ENCODE data around the gene CASP3. TPM values are rescaled to one million over a fixed set of nuclear protein-coding genes. Genes with fewer than 3 reads are reported as not detected.
"Not testable (repeated sequence)": the region's sequence is repeated elsewhere in the genome, so short reads cannot be mapped to it uniquely, and the experiment has no call there.

The CASP3 gene
- total and polyA plus RNA-seq, 2 donors (not counting 1 experiment from before 2014, with no cell fraction given), result 7.9 to 15.8 TPM

GRCh38 chr4:184662236-184662635, 13.0 kb upstream of the CASP3 start:
- no peak overlapping the region for H3K4me2 ChIP-seq (replicated peaks; ENCODE audit: low read depth, low read length, poor library complexity, severe bottlenecking)
- no peaks in the 10 kb centered on the region for H3K27me3 ChIP-seq (replicated peaks in 1 of 4; ENCODE audit: control extremely low read depth in 1 of 4, control insufficient read depth in 3 of 4, insufficient read depth in 4 of 4, low read length in 3 of 4)
- TF ChIP-seq EZH2 (IDR thresholded peaks at IDR 0.05; ENCODE audit: borderline replicate concordance, insufficient read depth, low read depth, low read length, poor library complexity, severe bottlenecking), result no peak
- TF ChIP-seq, protein P1, sequence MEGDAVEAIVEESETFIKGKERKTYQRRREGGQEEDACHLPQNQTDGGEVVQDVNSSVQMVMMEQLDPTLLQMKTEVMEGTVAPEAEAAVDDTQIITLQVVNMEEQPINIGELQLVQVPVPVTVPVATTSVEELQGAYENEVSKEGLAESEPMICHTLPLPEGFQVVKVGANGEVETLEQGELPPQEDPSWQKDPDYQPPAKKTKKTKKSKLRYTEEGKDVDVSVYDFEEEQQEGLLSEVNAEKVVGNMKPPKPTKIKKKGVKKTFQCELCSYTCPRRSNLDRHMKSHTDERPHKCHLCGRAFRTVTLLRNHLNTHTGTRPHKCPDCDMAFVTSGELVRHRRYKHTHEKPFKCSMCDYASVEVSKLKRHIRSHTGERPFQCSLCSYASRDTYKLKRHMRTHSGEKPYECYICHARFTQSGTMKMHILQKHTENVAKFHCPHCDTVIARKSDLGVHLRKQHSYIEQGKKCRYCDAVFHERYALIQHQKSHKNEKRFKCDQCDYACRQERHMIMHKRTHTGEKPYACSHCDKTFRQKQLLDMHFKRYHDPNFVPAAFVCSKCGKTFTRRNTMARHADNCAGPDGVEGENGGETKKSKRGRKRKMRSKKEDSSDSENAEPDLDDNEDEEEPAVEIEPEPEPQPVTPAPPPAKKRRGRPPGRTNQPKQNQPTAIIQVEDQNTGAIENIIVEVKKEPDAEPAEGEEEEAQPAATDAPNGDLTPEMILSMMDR (IDR thresholded peaks at IDR 0.05), result no peak
- no peak overlapping the region for H3K27ac ChIP-seq (ENCODE audit: low read length in 2 of 2)
- Mint-ChIP-seq H3K4me3 (no peak overlapping the region), H3K4me1 (peaks cover 5% of the 10 kb centered on the region), H3K27ac (no peak overlapping the region), H3K27me3 (no peaks in the 10 kb centered on the region), H3K9me3 (ENCODE audit: insufficient read depth) (no peaks in the 10 kb centered on the region)
- ATAC-seq (ENCODE audit: low read depth) (no peak), DNase-seq (no peak)
- H3K4me3 ChIP-seq (ENCODE audit: control extremely low read depth in 1 of 5, extremely low read depth in 1 of 5, insufficient read depth in 1 of 5, low read depth in 2 of 5, low read length in 4 of 5), result no peak overlapping the region
- no peaks in the 10 kb centered on the region for H4K20me1 ChIP-seq (ENCODE audit: control insufficient read depth, insufficient read depth, low read length, poor library complexity, severe bottlenecking)
- intact Hi-C loops (cut with micrococcal nuclease), result no loop called here
- H2AFZ ChIP-seq (ENCODE audit: insufficient read depth, low read depth, low read length, poor library complexity, severe bottlenecking), result no peak overlapping the region
- no peaks in the 10 kb centered on the region for H3K9me3 ChIP-seq (ENCODE audit: control extremely low read depth in 1 of 3, control insufficient read depth in 2 of 3, insufficient read depth in 1 of 3, low read length in 2 of 3)
- ChIA-PET CTCF (interaction anchor here (1.0 to 1.4 kb wide), 3 partner anchors 8 to 398 kb away, joined by 3 to 4 read pairs (median 3); no protein-coding TSS in a partner anchor), POLR2A (no interaction called here)
- H3K9ac ChIP-seq (ENCODE audit: low read length), result no peak overlapping the region
- H3K79me2 ChIP-seq (ENCODE audit: control insufficient read depth, insufficient read depth, low read length), result no peaks in the 10 kb centered on the region
- peaks cover 4 to 7% of the 10 kb centered on the region in 2 experiments for H3K36me3 ChIP-seq (replicated peaks in 1 of 2; ENCODE audit: control extremely low read depth in 1 of 2, control insufficient read depth in 1 of 2, extremely low read depth in 1 of 2, insufficient read depth in 2 of 2, low read length in 1 of 2)
- peaks cover 0 to under 1% of the 10 kb centered on the region in 2 donors for H3K4me1 ChIP-seq (ENCODE audit: control insufficient read depth in 2 of 2, insufficient read depth in 2 of 2, low read length in 2 of 2)
- no CpG with 5 or more reads among the region's 1 CpG for WGBS (ENCODE audit: insufficient coverage)

GRCh38 chr4:184660978-184661377, 11.7 kb upstream of the CASP3 start:
- H3K4me1 ChIP-seq (ENCODE audit: control insufficient read depth in 2 of 2, insufficient read depth in 2 of 2, low read length in 2 of 2), result peaks cover 3 to 5% of the 10 kb centered on the region in 2 donors
- H3K4me3 ChIP-seq (ENCODE audit: control extremely low read depth in 1 of 5, extremely low read depth in 1 of 5, insufficient read depth in 1 of 5, low read depth in 2 of 5, low read length in 4 of 5), result no peak overlapping the region
- no peaks in the 10 kb centered on the region for H4K20me1 ChIP-seq (ENCODE audit: control insufficient read depth, insufficient read depth, low read length, poor library complexity, severe bottlenecking)
- no peak for DNase-seq
- H2AFZ ChIP-seq (ENCODE audit: insufficient read depth, low read depth, low read length, poor library complexity, severe bottlenecking), result no peak overlapping the region
- no peaks in the 10 kb centered on the region for H3K9me3 ChIP-seq (ENCODE audit: control extremely low read depth in 1 of 3, control insufficient read depth in 2 of 3, insufficient read depth in 1 of 3, low read length in 2 of 3)
- no peak overlapping the region for H3K27ac ChIP-seq (ENCODE audit: low read length in 2 of 2)
- no peak overlapping the region for H3K4me2 ChIP-seq (replicated peaks; ENCODE audit: low read depth, low read length, poor library complexity, severe bottlenecking)
- TF ChIP-seq EZH2 (IDR thresholded peaks at IDR 0.05; ENCODE audit: borderline replicate concordance, insufficient read depth, low read depth, low read length, poor library complexity, severe bottlenecking), result no peak
- TF ChIP-seq, protein P1 (IDR thresholded peaks at IDR 0.05), result no peak
- Mint-ChIP-seq H3K4me3 (no peak overlapping the region), H3K4me1 (peaks cover 15% of the 10 kb centered on the region), H3K27ac (no peak overlapping the region), H3K9me3 (ENCODE audit: insufficient read depth) (no peaks in the 10 kb centered on the region), H3K27me3 (no peaks in the 10 kb centered on the region)
- H3K9ac ChIP-seq (ENCODE audit: low read length), result no peak overlapping the region
- H3K79me2 ChIP-seq (ENCODE audit: control insufficient read depth, insufficient read depth, low read length), result no peaks in the 10 kb centered on the region
- no peaks in the 10 kb centered on the region for H3K27me3 ChIP-seq (replicated peaks in 1 of 4; ENCODE audit: control extremely low read depth in 1 of 4, control insufficient read depth in 3 of 4, insufficient read depth in 4 of 4, low read length in 3 of 4)
- POLR2A ChIA-PET, result no interaction called here
- intact Hi-C loops (cut with micrococcal nuclease), result no loop called here
- ATAC-seq (ENCODE audit: low read depth), result no peak
- H3K36me3 ChIP-seq (replicated peaks in 1 of 2; ENCODE audit: control extremely low read depth in 1 of 2, control insufficient read depth in 1 of 2, extremely low read depth in 1 of 2, insufficient read depth in 2 of 2, low read length in 1 of 2), result peaks cover 4 to 5% of the 10 kb centered on the region in 2 experiments
- CTCF ChIA-PET, result interaction anchor here (1.4 kb wide), 1 partner anchor 397 kb away, joined by 4 read pairs; no protein-coding TSS in a partner anchor

DNA sequence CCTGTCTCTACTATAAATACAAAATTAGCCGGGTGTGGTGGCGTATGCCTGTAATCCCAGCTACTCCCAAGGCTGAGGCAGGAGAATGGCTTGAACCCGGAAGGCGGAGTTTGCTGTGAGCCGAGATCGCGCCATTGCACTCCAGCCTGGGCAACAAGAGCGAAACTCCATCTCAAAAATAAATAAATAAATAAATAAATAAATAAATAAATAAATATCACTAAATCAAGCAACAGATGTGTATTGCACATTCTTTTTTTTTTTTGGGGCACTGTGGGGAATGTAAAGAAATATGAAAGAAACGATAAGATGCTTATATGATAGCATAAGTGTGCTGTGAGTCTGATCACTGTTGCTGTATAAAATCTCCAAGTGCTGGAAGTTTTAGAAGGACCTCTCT, 8.6 kb upstream of the CASP3 start:
- intact Hi-C loops (cut with micrococcal nuclease); H3K27ac Mint-ChIP-seq; H3K4me3 Mint-ChIP-seq; H3K27me3 ChIP-seq (replicated peaks in 1 of 4; ENCODE audit: control extremely low read depth in 1 of 4, control insufficient read depth in 3 of 4, insufficient read depth in 4 of 4, low read length in 3 of 4); H3K4me2 ChIP-seq (replicated peaks; ENCODE audit: low read depth, low read length, poor library complexity, severe bottlenecking); ATAC-seq (ENCODE audit: low read depth); H3K27me3 Mint-ChIP-seq; H3K9me3 ChIP-seq (ENCODE audit: control extremely low read depth in 1 of 3, control insufficient read depth in 2 of 3, insufficient read depth in 1 of 3, low read length in 2 of 3); H3K4me1 ChIP-seq (ENCODE audit: control insufficient read depth in 2 of 2, insufficient read depth in 2 of 2, low read length in 2 of 2); H3K4me3 ChIP-seq (ENCODE audit: control extremely low read depth in 1 of 5, extremely low read depth in 1 of 5, insufficient read depth in 1 of 5, low read depth in 2 of 5, low read length in 4 of 5); H2AFZ ChIP-seq (ENCODE audit: insufficient read depth, low read depth, low read length, poor library complexity, severe bottlenecking); H3K27ac ChIP-seq (ENCODE audit: low read length in 2 of 2); H4K20me1 ChIP-seq (ENCODE audit: control insufficient read depth, insufficient read depth, low read length, poor library complexity, severe bottlenecking); H3K79me2 ChIP-seq (ENCODE audit: control insufficient read depth, insufficient read depth, low read length); DNase-seq; H3K9me3 Mint-ChIP-seq (ENCODE audit: insufficient read depth); H3K36me3 ChIP-seq (replicated peaks in 1 of 2; ENCODE audit: control extremely low read depth in 1 of 2, control insufficient read depth in 1 of 2, extremely low read depth in 1 of 2, insufficient read depth in 2 of 2, low read length in 1 of 2); H3K9ac ChIP-seq (ENCODE audit: low read length): not testable (repeated sequence)
- WGBS (ENCODE audit: insufficient coverage), result no CpG with 5 or more reads among the region's 9 CpGs
- ChIA-PET POLR2A (interaction anchor here (0.7 kb wide), 1 partner anchor 461 kb away, joined by 4 read pairs; no protein-coding TSS in a partner anchor), CTCF (interaction anchor here (0.9 kb wide), 1 partner anchor 394 kb away, joined by 3 read pairs; no protein-coding TSS in a partner anchor)
- H3K4me1 Mint-ChIP-seq, result peaks cover 15% of the 10 kb centered on the region

All from B cell (primary cell).